B cell (primary cell): ENCODE results near the gene MRTFB. TPM values are rescaled to one million over a fixed set of nuclear protein-coding genes. Genes with fewer than 3 reads are reported as not detected.

Experiments
- ATAC-seq: fragments of 200-7000 bp; cut with Tn5 transposase; one replicate; pipeline ENCODE4 v1.10.0; 2021; ENCODE audit warnings: low read depth, mild to moderate bottlenecking, moderate number of reproducible peaks, moderate library complexity
- CTCF ChIA-PET: fragments of 350-600 bp; sonication (Branson Sonifier 250); formaldehyde crosslinking; loops from one replicate; lab custom pipeline; 2021; ENCODE audit warnings: antibody characterized with exemption, inconsistent platforms; lab: Charles Lee
- POLR2A ChIA-PET: fragments of 350-600 bp; sonication (Branson Sonifier 250); formaldehyde crosslinking; loops from one replicate; lab custom pipeline; 2021; ENCODE audit warnings: antibody characterized with exemption; lab: Charles Lee
- DNase-seq: peaks from one replicate; pipeline ENCODE4 v3.0.0; 2013
- H2AFZ ChIP-seq: 2 replicates; pipeline ENCODE4 v1.6.1; 2012; ENCODE audit warnings: mild to moderate bottlenecking, low read depth, low read length; ENCODE audit not compliant: insufficient read depth, poor library complexity, severe bottlenecking
- H3K27ac ChIP-seq, 2 donors: 1 replicate in 1 of 2; 2 replicates in 1 of 2; pipeline ENCODE4 v1.5.1; 2012 to 2013; ENCODE audit warnings: low read length in 2 of 2, mild to moderate bottlenecking in 2 of 2, moderate library complexity in 1 of 2
- H3K27me3 ChIP-seq, 4 experiments: fragments of 200-600 bp in 1 of 4; sonication (generic) in 1 of 4; replicated peaks in 1 of 4; 1 replicate in 2 of 4; 2 replicates in 2 of 4; pipeline versions ENCODE4 v1.6.1 to v1.7.0; 2013 to 2016; ENCODE audit warnings: low read length in 3 of 4, mild to moderate bottlenecking in 2 of 4, mixed read lengths in 1 of 4, moderate library complexity in 1 of 4; ENCODE audit not compliant: insufficient read depth in 4 of 4, control insufficient read depth in 3 of 4; ENCODE audit errors: control extremely low read depth in 1 of 4
- H3K36me3 ChIP-seq, 2 experiments: replicated peaks in 1 of 2; 1 replicate in 1 of 2; 2 replicates in 1 of 2; pipeline versions ENCODE4 v1.6.1 to v1.7.1; 2013; ENCODE audit warnings: low read length in 1 of 2; ENCODE audit not compliant: insufficient read depth in 2 of 2, control insufficient read depth in 1 of 2; ENCODE audit errors: control extremely low read depth in 1 of 2, extremely low read depth in 1 of 2
- H3K4me1 ChIP-seq, 2 donors: fragments of 200-600 bp in 1 of 2; sonication (generic) in 1 of 2; 1 replicate in 1 of 2; 2 replicates in 1 of 2; pipeline versions ENCODE4 v1.5.1 to v1.6.1; 2013 to 2017; ENCODE audit warnings: low read length in 2 of 2; ENCODE audit not compliant: control insufficient read depth in 2 of 2, insufficient read depth in 2 of 2
- H3K4me2 ChIP-seq: replicated peaks from 2 replicates; pipeline ENCODE3; 2012; ENCODE audit warnings: mild to moderate bottlenecking, low read depth, low read length; ENCODE audit not compliant: poor library complexity, severe bottlenecking
- H3K4me3 ChIP-seq, 5 experiments: fragments of 200-600 bp in 1 of 5; sonication (generic) in 1 of 5; 1 replicate in 3 of 5; 2 replicates in 2 of 5; pipeline versions ENCODE4 v1.5.1 to v1.7.0; 2011 to 2016; ENCODE audit warnings: low read length in 4 of 5, mild to moderate bottlenecking in 4 of 5, low read depth in 2 of 5, control low read depth in 1 of 5, moderate library complexity in 1 of 5; ENCODE audit not compliant: insufficient read depth in 1 of 5; ENCODE audit errors: control extremely low read depth in 1 of 5, extremely low read depth in 1 of 5
- H3K79me2 ChIP-seq: fragments of 200-600 bp; sonication (generic); one replicate; pipeline ENCODE4 v1.6.0; 2016; ENCODE audit warnings: low read length; ENCODE audit not compliant: control insufficient read depth, insufficient read depth
- H3K9ac ChIP-seq: fragments of 200-600 bp; sonication (generic); 2 replicates; pipeline ENCODE4 v1.6.1; 2017; ENCODE audit warnings: mild to moderate bottlenecking, low read length, moderate library complexity
- H3K9me3 ChIP-seq, 3 donors: one replicate each; pipeline versions ENCODE4 v1.6.1 to v1.7.1; 2013; ENCODE audit warnings: low read length in 2 of 3; ENCODE audit not compliant: control insufficient read depth in 2 of 3, insufficient read depth in 1 of 3; ENCODE audit errors: control extremely low read depth in 1 of 3
- H4K20me1 ChIP-seq: 2 replicates; pipeline ENCODE4 v1.6.0; 2012; ENCODE audit warnings: mild to moderate bottlenecking, low read length; ENCODE audit not compliant: insufficient read depth, control insufficient read depth, poor library complexity, severe bottlenecking
- H3K27ac Mint-ChIP-seq: one replicate; pipeline ENCODE4 v1.8.0; 2021; ENCODE audit warnings: mixed read lengths
- H3K27me3 Mint-ChIP-seq: one replicate; pipeline ENCODE4 v1.8.0; 2021; ENCODE audit warnings: mixed read lengths
- H3K4me1 Mint-ChIP-seq: one replicate; pipeline ENCODE4 v1.8.0; 2021; ENCODE audit warnings: mixed read lengths
- H3K4me3 Mint-ChIP-seq: one replicate; pipeline ENCODE4 v1.8.0; 2021; ENCODE audit warnings: mixed read lengths
- H3K9me3 Mint-ChIP-seq: one replicate; pipeline ENCODE4 v1.8.0; 2022; ENCODE audit warnings: mixed read lengths; ENCODE audit not compliant: insufficient read depth
- CTCF ChIP-seq: fragments of 200-600 bp; IDR thresholded peaks from one replicate; pipeline ENCODE4 v1.8.0; 2022; ENCODE audit warnings: antibody characterized with exemption, mild to moderate bottlenecking
- EZH2 ChIP-seq: IDR thresholded peaks from 2 replicates; pipeline ENCODE4 v1.6.1; 2012; ENCODE audit warnings: borderline replicate concordance, low read depth, mild to moderate bottlenecking, moderate library complexity, low read length; ENCODE audit not compliant: insufficient read depth, poor library complexity, severe bottlenecking
- WGBS: methylation state at CpG from one replicate; pipeline ENCODE4 v1.1.5; 2013; ENCODE audit warnings: missing lambda C conversion rate; ENCODE audit not compliant: insufficient coverage; 5-methylcytosine and 5-hydroxymethylcytosine counted together
- intact Hi-C: fragments of 100-400 bp; cut with micrococcal nuclease; formaldehyde crosslinking; loops from one replicate; pipeline ENCODE4 v1.10.0; 2022
- polyA plus RNA-seq: library from polyadenylated mRNA; depleted of rRNA; stranded (reverse); fragments of >200 nt; gene quantifications from 2 replicates; pipeline ENCODE4 v1.2.3, GENCODE V29; 2012
- total RNA-seq, 2 donors: library from RNA; stranded (reverse); fragments of 120-200 nt in 1 of 2; gene quantifications; 1 replicate in 1 of 2; 2 replicates in 1 of 2; pipeline versions ENCODE4 v1.2.3 to v1.2.4, GENCODE V29; 2013 to 2022

MRTFB gene
- total and polyA plus RNA-seq, 2 donors (not counting 1 experiment from before 2014, with no cell fraction given) = 6.6 to 39.5 TPM

- CTCF ChIA-PET = interaction anchor here (1.3 to 1.7 kb wide), 4 partner anchors 11 to 366 kb away, joined by 3 to 9 read pairs (median 4); no protein-coding TSS in a partner anchor
- no peak overlapping the region for H3K4me3 Mint-ChIP-seq
- H3K4me2 ChIP-seq = no peak overlapping the region
These were observed 218.7 kb downstream of the MRTFB start for GRCh38 chr16:14289692-14290340.

More at GRCh38 chr16:14289692-14290340, 218.7 kb downstream of the MRTFB start:
- Histone ChIP-seq H3K27ac (no peak overlapping the region), H3K36me3 (no peaks in the 10 kb centered on the region), H3K9ac (no peak overlapping the region), H3K27me3 (no peaks in the 10 kb centered on the region), H2AFZ (no peak overlapping the region), H3K9me3 (peaks cover 0 to 35% (median 16%) of the 10 kb centered on the region in 3 donors), H3K4me3 (no peak overlapping the region), H3K4me1 (peaks cover 11 to 17% of the 10 kb centered on the region in 2 donors), H4K20me1 (no peaks in the 10 kb centered on the region), H3K79me2 (no peaks in the 10 kb centered on the region)
- POLR2A ChIA-PET = no interaction called here
- H3K4me1 Mint-ChIP-seq = peaks cover 18% of the 10 kb centered on the region
- peaks cover 7% of the 10 kb centered on the region for H3K9me3 Mint-ChIP-seq
- H3K27ac Mint-ChIP-seq = no peak overlapping the region
- 46% methylated on average over 7 of the region's 9 CpGs for WGBS
- TF ChIP-seq CTCF = peak; percentile 60
- no peak for TF ChIP-seq EZH2
- no peak for ATAC-seq
- H3K27me3 Mint-ChIP-seq = no peaks in the 10 kb centered on the region
- peak; percentile 54 for DNase-seq
- intact Hi-C loops = loop anchor here (1.0 to 5.0 kb wide), 2 partner anchors 41 to 237 kb away; no protein-coding TSS in a partner anchor
